ENCODE data around the gene MTNR1A.

Gene MTNR1A

GRCh38 chr4:186596346-186596745, 41.0 kb upstream of the MTNR1A start:
- DNase-seq (ENCODE audit: low read depth), result no peak
- H3K4me3 ChIP-seq (ENCODE audit: low read length), result no peak overlapping the region
- no peak for TF ChIP-seq CTCF (conservative IDR thresholded peaks at IDR 0.05; ENCODE audit: low read length)

- H3K4me3 ChIP-seq (ENCODE audit: low read length), result no peak overlapping the region
- no peak for TF ChIP-seq CTCF (conservative IDR thresholded peaks at IDR 0.05; ENCODE audit: low read length)
- no peak for DNase-seq (ENCODE audit: low read depth)
Observed at GRCh38 chr4:186593587-186593973, 38.2 kb upstream of the MTNR1A start.

- H3K4me3 ChIP-seq (ENCODE audit: low read length), result no peak overlapping the region
- DNase-seq (ENCODE audit: low read depth), result peak; percentile 61
- no peak for TF ChIP-seq CTCF (conservative IDR thresholded peaks at IDR 0.05; ENCODE audit: low read length)
Observed at GRCh38 chr4:186592966-186593586, 37.7 kb upstream of the MTNR1A start.

- TF ChIP-seq CTCF (conservative IDR thresholded peaks at IDR 0.05; ENCODE audit: low read length), result no peak
- DNase-seq (ENCODE audit: low read depth), result no peak
- no peak overlapping the region for H3K4me3 ChIP-seq (ENCODE audit: low read length)
Observed at GRCh38 chr4:186592445-186592844, 37.1 kb upstream of the MTNR1A start.

- no peak for DNase-seq (ENCODE audit: low read depth)
- no peak overlapping the region for H3K4me3 ChIP-seq (ENCODE audit: low read length)
- no peak for TF ChIP-seq CTCF (conservative IDR thresholded peaks at IDR 0.05; ENCODE audit: low read length)
Observed at GRCh38 chr4:186591651-186592050, 36.3 kb upstream of the MTNR1A start.

GRCh38 chr4:186588503-186588902, 33.1 kb upstream of the MTNR1A start:
- no peak for DNase-seq (ENCODE audit: low read depth)
- no peak for TF ChIP-seq CTCF (conservative IDR thresholded peaks at IDR 0.05; ENCODE audit: low read length)
- no peak overlapping the region for H3K4me3 ChIP-seq (ENCODE audit: low read length)

- DNase-seq (ENCODE audit: low read depth), result peak; percentile 58
- peak; percentile 96 for TF ChIP-seq CTCF (conservative IDR thresholded peaks at IDR 0.05; ENCODE audit: low read length)
- no peak overlapping the region for H3K4me3 ChIP-seq (ENCODE audit: low read length)
Observed at GRCh38 chr4:186587416-186588018, 32.1 kb upstream of the MTNR1A start.

Data from AG10803 (cell line).